ENCODE measurements around the gene PLXDC1.
"Not testable (repeated sequence)": the region's sequence is repeated elsewhere in the genome, so short reads cannot be mapped to it uniquely, and the experiment has no call there.

The PLXDC1 gene

DNA sequence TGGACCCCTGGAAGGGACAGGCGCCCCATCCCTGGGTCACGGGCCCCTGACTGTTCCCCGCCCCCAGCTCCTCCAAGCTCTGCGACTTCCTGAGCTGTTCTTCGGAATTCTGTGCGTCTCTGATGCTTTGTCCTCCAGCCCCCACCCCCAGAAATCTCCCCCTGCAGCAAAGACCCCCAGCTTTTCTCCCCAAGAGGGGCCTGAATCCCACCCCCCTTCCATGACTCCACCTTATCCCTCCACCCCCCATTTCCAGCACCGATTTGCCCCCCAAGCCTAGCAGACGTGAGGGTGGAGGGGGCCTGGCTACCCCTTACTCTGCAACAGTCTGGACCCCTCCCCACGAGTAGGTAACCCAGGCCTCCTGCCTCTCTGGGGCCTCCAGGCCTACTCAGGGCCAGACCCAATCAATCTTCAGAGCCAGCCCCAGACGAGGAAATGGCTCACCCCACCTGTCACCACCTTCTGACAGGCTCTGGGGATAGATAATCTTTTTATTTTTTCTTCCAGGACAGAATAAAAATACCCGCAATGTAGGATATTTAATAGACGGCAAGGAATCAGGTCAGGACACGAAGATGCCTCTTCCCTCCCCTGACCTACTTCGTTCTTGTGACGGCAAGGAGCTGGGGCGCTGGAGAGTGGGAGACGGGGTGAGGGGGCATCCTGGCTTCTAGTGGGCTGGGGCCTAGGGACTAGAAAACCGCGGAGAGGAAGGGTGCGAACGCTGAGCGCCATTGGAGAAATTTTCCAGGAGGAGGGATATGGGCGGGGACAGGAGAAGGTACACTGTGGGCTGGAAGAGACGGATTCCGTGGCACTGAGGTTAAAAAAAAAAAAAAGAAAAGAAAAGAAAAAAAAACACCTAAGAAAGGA lies 744 bp upstream of the PLXDC1 start:
- peak; percentile 64 for DNase-seq

DNA sequence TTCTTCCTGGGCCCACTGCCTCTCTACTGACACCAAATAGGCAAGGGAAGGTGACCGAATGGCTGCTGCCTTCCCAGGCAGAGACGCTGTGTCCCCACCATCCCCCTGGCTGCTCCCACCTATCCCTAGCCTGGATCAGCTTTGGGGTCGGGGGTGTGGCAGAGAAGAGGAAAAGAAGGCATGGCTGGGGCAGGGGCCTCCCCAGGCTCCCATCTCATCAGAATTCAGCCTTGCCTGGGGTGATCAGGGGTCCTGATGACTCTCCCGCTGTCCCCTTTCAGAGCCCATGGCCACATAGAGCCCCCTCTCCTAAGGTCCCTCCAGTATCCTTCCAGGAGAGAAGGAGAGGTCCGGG lies 665 bp downstream of the PLXDC1 start:
- DNase-seq, result no peak

DNA sequence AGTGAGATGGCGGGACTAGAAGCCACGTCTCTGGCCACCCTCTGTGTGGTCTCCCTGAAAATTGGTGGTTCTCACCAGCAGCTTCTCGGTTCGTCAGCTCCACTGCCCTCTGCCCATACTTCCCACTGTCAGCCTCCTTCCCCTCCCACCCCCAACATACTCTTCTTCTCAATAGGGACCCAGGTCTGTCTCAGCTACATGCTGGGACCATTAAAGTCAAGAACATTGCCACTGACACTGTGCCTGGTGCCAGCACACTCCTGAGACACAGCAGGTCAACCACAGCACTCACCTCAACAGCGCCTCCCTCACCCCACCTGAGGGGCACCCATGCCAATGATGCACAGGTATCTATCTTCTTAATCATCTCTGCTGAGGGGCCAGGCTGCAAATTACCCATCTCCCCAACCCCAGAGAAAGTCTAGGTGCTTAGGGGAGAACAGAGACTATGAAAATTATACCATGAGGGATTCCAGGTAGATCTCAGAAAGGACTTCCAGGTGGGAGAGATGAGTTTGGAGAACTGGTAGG lies 1.3 kb downstream of the PLXDC1 start:
- no peak for DNase-seq

DNA sequence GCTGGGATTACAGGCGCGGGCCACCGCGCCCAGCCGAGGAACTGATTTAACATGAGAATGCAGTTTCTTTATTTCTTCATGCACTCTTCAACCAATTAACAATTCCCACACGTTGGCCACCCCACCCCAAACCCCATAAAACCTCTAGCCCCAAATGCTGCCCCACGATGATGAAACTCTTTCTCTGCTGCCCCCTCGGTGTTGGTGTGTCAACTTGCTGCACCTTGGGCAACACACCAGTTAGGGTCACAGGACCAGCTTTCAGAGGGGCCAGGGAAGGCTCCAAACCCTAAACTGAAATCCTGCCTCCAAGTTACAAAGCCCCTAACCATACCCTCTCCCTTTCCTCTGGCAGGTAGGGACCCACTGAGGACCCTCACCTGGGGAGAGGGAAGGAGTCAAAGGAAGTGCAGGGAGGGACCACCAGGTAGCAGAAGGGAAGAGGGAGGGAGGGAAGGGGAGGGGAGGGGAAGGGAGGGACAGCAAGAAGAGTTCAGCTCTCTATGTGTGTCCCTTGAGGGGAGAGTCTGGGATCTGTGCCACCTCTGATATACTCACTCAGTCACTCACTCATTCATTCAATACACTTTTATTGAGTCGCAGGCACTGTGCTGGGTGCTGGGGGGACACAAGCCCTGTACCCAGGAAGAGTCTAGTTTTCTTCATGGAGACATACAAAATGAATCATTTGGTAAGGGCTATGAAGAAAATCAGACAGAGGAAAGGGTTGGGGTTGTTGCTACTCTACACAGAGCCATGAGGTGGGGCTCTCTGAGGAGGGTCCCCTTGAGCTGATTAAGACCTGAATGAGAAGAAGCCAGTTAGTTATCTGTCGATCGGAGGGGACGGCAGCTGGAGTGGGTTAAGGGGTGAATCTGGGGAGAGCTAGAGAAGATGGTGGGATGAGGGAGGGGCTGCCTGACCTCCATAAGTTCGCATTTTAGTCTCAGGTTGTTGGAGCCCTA lies 3.9 kb downstream of the PLXDC1 start:
- no peak for DNase-seq

DNA sequence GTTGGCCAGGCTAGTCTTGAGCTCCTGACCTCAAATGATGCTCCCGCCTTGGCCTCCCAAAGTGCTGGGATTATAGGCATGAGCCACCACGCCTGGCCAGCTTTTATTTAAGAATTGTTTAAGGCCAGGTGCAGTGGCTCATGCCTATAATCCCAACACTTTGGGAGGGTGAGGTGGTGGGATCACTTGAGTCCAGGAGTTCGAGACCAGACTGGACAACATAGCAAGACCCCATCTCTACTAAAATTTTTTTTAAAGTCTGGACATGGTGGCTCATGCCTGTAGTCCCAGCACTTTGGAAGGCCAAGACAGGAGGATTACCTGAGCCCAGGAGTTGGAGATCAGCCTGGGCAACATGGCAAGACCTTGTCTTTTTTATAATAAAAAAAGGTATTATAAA lies 5.2 kb downstream of the PLXDC1 start:
- no peak for DNase-seq

DNA sequence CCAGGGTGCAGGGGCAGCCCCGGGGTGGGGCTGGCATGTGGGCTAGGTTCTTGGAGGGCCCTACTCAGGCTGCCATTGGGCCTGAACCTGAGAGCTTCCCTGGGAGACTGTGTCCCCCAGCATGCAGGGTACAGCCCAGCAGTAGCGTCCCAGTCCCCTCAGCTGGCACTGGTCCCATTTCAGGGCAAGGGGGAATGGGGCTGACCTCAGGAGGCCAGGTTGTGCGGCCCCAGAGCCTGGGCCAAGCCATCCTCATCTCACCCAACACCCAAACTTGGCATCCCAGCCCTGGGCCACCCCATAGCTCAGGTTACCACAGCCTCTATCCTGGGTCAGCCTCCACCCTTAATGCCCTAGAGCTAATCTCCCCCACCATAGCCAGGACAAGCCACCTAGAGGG lies 6.3 kb downstream of the PLXDC1 start:
- DNase-seq, result no peak

DNA sequence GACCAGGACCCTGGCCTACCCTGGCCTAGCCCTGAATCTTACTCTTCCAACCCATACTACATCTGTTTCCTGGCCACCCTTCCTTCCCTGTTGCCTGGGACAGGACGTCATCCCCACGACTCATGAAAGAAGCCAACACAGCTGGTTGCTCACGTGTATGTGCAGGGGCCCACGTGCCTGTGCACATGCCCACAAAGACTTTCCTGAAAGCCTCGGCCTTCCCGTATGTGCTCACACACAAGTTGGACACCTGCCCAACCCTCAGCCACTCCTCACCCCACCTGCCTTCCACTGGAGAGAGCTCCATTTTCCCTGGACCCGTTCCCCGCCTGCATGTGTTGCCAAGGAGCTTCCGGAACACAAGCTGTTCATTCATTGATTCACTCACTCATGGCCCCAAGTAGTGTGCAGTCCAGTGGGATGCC lies 7.0 kb downstream of the PLXDC1 start:
- peak; percentile 88 for DNase-seq

DNA sequence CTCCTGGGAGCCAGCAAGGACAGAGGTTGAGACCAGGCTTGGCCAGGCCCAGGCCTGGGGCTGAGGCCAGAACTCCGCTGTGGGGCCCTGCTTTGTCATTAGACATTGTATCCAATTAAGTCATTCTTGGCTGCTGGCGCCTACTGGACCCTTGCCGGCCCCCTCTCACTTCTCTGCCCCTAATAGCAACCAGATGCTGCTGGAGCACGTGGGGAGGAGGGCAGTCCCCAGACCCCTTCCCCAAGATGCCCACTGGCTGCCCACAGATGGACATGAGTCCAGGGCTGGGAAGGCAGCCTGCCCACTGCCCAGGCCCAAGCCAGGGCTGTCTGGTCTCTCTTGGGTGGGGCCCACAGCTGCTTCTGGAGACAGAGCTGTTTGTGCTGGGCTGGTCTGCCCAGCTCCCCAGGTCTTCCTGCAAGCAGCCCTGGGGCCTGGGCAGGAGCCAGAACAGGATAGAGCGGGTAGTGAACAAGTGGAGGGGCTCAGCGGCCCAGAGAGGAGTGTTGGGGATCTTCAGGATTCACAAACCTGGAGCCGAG lies 7.8 kb downstream of the PLXDC1 start:
- DNase-seq, result no peak

DNA sequence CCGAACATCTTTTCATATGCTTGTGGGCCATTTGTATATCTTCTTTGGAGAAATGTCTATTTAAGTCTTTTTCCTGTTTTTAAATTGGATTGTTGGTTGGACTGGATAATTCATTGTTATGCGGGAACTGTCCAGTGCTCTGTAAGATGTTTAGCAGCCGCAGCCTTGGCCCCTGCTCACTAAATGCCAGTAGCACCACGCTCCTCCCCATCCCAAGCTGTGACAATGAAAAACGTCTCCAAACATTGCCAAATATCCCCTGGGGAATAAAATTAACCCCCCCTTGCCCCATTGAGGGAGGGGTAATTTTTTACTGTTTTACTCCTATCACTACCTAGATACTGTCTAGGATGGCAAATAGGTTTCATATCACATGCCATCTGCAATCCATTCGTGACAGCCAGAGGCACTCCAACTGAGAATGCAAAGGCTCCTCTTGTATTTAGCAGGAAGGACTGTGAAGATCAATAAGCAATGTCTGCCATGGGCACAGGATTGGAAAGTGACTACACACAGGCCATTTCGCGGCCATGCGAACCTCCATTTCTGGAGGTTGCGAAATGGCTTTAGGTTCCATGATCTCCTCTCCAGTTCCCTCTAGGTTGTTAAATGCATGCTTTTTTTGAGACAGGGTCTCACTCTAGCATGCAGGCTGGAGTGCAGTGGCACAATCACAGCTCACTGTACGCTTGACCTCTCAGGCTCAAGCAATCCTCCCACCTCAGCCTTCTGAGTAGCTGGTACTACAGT lies 9.3 kb downstream of the PLXDC1 start:
- no peak for DNase-seq

DNA sequence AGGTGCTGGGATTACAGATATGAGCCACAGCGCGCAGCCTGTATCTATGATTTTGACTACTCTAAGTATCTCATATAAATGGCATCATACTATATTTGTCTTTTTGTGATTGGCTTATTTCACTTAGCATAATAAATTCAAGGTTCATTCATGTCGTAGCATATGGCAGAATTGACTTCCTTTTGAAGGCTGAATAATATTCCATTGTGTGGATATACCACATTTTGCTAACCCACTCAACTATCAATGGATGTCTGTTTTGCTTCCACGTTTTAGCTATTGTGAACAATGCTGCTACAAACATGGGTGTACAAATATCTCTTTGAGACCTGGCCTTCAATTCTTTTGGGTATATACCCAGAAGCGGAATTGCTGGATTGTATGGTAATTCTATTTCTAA lies 10.1 kb downstream of the PLXDC1 start:
- DNase-seq, result no peak

DNA sequence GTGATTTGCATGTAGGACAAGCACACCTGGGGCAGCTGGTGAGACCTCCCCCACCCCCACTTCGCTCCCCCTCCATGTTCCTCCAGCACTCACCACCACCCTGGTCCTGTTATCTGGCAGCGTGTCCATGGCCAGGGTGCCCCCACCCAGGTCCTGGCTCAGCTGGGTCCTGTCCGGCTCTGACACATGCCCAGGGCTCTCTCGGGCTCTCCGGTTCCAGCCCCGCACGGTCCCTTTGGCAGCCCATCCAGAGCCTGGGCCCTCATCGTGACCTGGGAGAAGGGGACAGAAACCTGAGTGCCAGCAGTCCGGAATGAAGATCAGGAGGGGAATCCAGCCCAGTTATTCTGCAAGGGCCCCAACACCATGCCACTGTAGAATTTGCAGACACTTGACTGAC lies 11.9 kb downstream of the PLXDC1 start:
- DNase-seq, result no peak

DNA sequence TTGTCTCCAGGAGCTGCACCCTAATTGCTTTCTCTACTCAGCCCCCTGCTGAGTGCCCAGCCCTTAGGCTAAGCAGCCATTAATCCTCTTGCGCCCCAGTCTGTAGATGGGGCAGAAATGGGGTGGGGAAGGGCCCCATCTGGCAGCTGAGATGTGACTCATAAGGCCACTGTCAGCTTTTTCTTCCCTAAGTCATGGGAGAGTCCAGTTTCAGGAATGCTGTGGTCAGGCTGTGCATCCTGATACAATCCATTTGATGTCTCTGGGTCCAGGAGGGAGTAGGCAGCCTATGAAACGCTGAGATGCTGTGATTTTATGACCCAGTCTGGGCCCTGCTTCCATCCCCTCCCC lies 12.3 kb downstream of the PLXDC1 start:
- DNase-seq, result no peak

DNA sequence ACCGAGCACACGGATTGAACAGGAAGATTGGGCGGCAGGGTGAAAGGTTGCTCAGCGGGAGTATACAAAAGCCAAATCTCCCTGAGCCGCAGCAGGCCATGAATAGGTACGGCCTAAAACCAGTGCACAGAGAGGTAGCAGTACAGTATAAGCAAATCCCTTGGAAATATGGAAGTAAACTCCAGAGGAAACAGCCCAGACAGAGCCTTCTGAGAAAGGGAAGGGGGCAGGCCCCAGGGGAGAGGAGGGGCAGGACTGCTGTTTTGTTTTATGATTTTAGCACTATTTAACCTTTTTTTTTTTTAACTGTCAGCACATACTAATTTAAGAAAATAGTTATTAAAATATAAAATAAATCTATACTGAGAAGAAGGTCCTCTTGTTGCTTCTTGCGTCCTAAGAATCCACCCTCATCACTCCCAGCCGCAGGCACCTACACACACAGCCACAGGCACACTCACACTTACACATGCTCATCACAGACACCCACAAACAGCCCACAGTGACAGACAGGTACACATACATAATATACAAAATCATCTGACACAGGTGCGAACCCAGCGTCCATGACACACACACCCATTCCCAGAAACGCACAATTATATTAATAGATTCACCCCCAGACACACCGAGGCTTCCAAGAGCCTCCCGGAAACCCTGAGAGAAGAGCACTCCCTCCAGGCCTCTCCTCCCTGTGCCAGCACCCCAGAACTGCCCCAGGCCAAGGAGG lies 12.8 kb downstream of the PLXDC1 start:
- DNase-seq, result no peak

DNA sequence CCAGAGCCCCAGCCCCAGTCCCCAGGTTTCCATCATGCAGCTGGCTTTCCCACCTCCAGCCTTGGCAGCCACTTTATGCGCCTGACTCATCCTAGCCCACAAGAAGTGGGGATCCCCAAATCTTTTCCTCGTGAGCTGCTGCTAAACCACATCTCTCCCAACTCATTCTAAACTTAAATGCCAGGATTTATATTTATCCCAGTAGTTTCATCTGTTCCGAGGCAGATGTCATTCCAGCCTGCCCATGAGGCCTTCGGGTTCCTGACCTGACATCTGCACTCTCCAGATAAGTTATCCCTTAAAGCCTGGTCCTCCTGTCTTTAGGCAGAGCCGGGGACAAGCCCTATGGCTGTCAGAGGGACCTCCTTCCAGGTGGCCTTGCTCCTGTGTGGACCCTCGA lies 16.6 kb downstream of the PLXDC1 start:
- DNase-seq, result no peak

DNA sequence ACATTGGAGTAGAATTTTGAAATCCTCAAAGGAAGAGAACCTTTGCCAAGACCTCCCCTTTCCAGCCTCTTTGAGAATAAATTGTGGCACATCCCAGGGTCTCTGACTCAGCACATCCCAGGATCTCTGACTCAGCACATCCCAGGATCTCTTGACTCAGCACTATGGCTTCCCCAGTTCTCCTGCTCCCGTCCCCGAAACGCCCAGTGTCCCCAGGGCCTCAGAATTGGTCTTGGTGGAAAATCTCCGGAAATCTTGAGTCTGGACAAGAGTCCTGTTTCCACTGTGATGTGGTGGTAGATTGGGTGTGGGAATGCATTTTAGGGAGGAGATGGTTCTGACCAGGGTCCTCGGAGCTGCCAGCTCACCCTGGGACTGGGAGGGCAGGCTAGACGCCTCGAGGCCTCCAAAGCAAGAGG lies 19.2 kb downstream of the PLXDC1 start:
- DNase-seq, result no peak

DNA sequence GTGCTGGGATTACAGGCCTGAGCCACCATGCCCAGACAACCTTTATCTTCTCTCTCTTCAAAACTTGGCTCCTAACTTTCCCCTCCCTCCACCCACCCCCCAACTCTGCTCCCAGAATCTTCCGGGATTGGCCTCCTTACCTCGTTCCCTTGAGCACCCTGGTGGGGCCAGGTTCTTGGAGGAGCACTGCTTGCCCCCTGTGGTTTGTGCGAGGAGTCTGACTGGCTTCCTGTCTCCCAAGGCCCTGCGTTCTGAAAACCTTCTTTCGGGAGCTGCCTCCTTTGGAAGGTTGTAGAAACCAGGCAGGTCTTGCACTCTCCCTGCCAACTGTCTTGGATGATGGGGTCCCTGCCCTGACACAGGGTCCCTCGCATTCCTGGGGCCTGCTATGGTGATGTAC lies 19.8 kb downstream of the PLXDC1 start:
- DNase-seq, result no peak

DNA sequence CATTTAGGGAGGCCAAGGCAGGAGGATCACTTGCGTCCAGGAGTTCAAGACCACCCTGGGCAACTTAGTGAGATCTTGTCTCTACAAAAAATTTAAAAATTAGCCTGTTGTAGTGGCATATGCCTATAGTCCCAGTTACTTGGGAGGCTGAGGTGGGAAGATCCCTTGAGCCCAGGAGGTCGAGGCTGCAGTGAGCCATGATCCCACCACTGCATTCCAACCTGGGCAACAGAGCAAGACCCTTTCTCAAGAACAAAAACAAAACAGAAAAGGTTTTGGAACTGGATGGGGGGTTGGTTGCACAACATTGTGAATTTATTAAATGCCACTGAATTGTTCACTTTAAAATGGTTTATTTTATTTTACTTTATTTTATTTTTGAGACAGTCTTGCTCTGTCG lies 21.2 kb downstream of the PLXDC1 start:
- no peak for DNase-seq

DNA sequence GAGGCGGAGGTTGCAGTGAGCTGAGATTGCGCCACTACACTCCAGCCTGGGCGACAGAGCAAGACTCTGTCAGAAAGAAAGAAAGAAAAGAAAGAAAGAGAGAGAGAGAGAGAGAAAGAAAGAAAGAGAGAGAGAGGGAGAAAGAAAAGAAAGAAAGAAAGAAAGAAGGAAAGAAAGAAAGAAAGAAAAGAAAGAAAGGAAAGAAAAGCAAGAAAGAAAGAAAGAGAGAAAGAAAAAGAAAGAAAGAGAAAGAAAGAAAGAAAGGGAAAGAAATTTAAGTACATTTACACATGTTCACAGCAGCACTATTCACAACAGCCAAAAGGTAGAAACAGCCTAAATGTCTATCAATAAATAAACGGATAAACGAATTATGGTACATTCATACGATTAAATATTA lies 21.9 kb downstream of the PLXDC1 start:
- DNase-seq, result not testable (repeated sequence)

DNA sequence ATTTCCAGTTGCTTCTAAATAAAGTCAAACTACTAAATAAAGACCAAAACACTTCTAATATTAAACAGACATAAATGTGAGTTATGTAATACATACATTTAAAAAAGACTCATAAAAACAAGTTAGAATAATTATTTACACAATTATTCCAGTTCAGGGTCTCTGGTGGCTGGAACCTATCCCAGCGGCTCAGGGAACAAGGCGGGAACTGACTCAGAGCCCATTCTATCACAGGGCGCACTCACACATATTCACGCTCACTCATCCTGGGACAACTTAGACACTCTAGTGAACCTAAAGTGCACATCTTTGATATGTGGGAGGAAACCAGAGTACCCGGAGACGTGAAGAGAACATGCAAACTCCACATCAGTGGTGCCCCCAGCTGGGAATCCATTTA lies 25.0 kb downstream of the PLXDC1 start:
- DNase-seq, result no peak

DNA sequence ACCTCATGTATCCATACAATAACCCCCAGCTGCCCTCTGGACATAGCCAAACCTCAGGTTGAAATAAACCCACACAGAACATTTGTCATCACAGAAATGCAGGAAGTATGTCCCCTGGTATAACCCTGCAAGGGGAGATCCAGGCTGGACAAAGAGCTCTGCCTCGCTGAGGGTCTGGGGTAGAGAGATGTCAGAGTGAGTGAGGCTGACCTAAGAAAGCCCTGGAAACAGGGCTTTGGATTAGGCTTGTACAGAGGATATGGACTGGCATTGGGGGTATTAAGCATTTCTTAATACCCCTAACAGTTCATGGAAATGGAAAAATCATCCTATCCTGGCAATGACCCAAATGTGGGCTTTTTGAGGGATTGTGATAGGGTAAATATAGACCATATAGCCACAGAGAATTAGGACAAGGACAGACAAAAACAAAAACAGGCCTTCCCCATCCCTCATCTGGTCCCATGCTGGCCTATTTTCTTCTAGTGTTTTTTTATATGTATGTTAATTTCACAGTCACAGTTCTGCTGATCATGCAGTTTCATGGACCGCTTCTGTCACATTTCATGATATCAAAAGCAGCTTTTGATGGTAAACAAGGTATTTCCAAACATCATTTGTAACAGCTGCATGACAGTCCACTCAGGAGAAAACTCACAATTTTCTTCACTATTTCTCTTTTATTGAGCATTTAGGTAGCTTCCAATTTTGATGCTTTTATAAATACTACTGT lies 26.1 kb downstream of the PLXDC1 start:
- no peak for DNase-seq

DNA sequence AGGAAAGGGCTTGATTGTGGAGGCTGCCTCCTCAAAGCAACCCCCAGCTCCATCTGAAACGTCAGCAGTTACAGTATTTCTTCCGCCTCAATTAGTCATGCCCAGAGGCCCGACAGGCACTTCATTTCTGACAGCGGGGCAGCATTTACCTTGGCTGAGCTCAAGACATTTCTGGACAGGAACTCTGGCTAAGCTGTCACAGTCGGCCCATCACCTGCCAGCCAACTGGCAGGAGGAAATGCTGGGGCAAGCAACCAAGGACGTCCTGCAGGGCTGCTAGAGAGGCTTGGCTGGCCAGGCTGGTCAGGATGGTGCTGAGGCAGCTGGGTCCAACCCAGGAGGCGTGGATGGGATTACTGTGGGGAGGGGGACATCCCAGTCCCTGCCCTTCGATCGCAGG lies 27.8 kb downstream of the PLXDC1 start:
- DNase-seq, result no peak

All from NCI-H2029 treated with DMSO at 0.1 percent for 48 hours (cell line).